ENCODE data around the gene LRP1.

The LRP1 gene

DNA sequence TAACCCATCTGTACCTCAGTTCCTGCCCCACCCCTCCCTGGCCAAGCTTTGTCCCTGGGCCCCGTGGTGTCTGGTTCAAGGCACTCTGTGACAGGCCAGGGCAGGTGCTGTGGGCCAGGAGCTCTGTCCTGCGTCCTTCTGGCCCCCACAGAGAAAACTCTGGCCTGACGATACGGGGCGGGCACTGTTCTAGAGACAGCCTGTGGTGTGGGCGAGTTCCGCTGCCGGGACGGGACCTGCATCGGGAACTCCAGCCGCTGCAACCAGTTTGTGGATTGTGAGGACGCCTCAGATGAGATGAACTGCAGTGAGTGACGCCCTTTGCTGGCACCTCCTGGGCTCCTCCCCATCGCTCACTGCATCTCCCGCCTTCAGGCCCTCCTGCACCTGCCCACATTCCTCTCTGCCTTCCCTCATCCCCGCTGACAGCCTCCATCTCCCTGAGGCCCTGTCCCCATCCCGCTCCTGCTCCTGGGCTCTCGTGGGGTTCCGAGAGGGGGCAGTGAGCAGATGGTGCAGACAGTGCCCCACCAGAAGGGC, 65.5 kb downstream of the LRP1 start:
- Histone ChIP-seq H2AFZ (ENCODE audit: low read length) (no peak overlapping the region), H3K27me3 (replicated peaks; ENCODE audit: insufficient read depth, low read length) (peaks cover 73% of the 10 kb centered on the region), H3K79me2 (ENCODE audit: low read length) (no peaks in the 10 kb centered on the region), H3F3A (ENCODE audit: insufficient read depth, low read length) (no peaks in the 10 kb centered on the region), H3K9me2 (replicated peaks; ENCODE audit: insufficient read depth, low read length) (no peaks in the 10 kb centered on the region), H3K9ac (ENCODE audit: low read length) (no peak overlapping the region), H3K4me3 (ENCODE audit: low read length) (no peak overlapping the region), H3K9me3 (replicated peaks; ENCODE audit: insufficient read depth, low read length) (no peaks in the 10 kb centered on the region), H3K4me1 (ENCODE audit: low read length) (no peaks in the 10 kb centered on the region), H3K36me3 (replicated peaks; ENCODE audit: insufficient read depth, low read length) (no peaks in the 10 kb centered on the region), H3K27ac (ENCODE audit: low read length) (no peak overlapping the region), H3K4me2 (ENCODE audit: low read depth, low read length) (no peak overlapping the region), H4K20me1 (ENCODE audit: insufficient read depth, low read length) (no peaks in the 10 kb centered on the region)
- DNase-seq: no peak
- TF ChIP-seq, protein P1, sequence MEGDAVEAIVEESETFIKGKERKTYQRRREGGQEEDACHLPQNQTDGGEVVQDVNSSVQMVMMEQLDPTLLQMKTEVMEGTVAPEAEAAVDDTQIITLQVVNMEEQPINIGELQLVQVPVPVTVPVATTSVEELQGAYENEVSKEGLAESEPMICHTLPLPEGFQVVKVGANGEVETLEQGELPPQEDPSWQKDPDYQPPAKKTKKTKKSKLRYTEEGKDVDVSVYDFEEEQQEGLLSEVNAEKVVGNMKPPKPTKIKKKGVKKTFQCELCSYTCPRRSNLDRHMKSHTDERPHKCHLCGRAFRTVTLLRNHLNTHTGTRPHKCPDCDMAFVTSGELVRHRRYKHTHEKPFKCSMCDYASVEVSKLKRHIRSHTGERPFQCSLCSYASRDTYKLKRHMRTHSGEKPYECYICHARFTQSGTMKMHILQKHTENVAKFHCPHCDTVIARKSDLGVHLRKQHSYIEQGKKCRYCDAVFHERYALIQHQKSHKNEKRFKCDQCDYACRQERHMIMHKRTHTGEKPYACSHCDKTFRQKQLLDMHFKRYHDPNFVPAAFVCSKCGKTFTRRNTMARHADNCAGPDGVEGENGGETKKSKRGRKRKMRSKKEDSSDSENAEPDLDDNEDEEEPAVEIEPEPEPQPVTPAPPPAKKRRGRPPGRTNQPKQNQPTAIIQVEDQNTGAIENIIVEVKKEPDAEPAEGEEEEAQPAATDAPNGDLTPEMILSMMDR (IDR thresholded peaks at IDR 0.05; ENCODE audit: low read length): no peak
- TF ChIP-seq EZH2 (optimal IDR thresholded peaks at IDR 0.05; ENCODE audit: low read depth, low read length) (no peak), EZH2phosphoT487 (IDR thresholded peaks at IDR 0.05; ENCODE audit: low read length) (no peak)

DNA sequence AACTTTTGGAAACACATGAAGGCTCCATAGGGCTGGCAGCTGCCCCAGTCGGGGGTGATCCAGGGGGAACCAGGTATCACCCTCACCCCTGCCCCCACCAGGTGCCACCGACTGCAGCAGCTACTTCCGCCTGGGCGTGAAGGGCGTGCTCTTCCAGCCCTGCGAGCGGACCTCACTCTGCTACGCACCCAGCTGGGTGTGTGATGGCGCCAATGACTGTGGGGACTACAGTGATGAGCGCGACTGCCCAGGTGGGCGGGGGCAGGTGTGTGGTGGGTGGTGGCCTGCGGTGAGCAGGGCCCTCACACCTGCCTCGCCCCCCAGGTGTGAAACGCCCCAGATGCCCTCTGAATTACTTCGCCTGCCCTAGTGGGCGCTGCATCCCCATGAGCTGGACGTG, 66.0 kb downstream of the LRP1 start:
- no peak for DNase-seq
- H2AFZ ChIP-seq (ENCODE audit: low read length): no peak overlapping the region

DNA sequence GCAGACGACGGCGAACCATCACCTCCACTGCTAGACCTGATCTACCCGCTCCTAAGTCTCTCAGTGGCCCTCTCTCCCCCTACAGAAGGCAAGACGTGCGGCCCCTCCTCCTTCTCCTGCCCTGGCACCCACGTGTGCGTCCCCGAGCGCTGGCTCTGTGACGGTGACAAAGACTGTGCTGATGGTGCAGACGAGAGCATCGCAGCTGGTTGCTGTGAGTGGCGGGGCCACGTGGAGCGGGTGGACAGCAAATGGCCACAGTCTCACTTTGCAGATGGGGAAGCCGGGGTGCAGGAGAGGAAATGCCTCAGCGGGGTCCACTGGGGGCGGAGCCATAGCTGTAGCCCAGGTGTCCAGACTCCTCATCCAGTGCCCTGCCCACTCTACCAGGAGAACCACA, 66.9 kb downstream of the LRP1 start:
- Histone ChIP-seq H3K4me2 (ENCODE audit: low read depth, low read length) (no peak overlapping the region), H3K27ac (ENCODE audit: low read length) (no peak overlapping the region), H3K9me2 (replicated peaks; ENCODE audit: insufficient read depth, low read length) (no peaks in the 10 kb centered on the region), H3K27me3 (replicated peaks; ENCODE audit: insufficient read depth, low read length) (peaks cover 81% of the 10 kb centered on the region), H3F3A (ENCODE audit: insufficient read depth, low read length) (no peaks in the 10 kb centered on the region), H3K4me3 (ENCODE audit: low read length) (no peak overlapping the region), H3K9ac (ENCODE audit: low read length) (no peak overlapping the region), H4K20me1 (ENCODE audit: insufficient read depth, low read length) (no peaks in the 10 kb centered on the region), H3K79me2 (ENCODE audit: low read length) (no peaks in the 10 kb centered on the region), H2AFZ (ENCODE audit: low read length) (no peak overlapping the region), H3K9me3 (replicated peaks; ENCODE audit: insufficient read depth, low read length) (no peaks in the 10 kb centered on the region), H3K4me1 (ENCODE audit: low read length) (no peaks in the 10 kb centered on the region), H3K36me3 (replicated peaks; ENCODE audit: insufficient read depth, low read length) (no peaks in the 10 kb centered on the region)
- TF ChIP-seq EZH2phosphoT487 (IDR thresholded peaks at IDR 0.05; ENCODE audit: low read length) (no peak), EZH2 (optimal IDR thresholded peaks at IDR 0.05; ENCODE audit: low read depth, low read length) (no peak)
- no peak for DNase-seq

More for the DNA sequence above, 66.0 kb downstream of the LRP1 start:
- no peak overlapping the region for H3K4me2 ChIP-seq (ENCODE audit: low read depth, low read length)
- TF ChIP-seq, protein P1 (IDR thresholded peaks at IDR 0.05; ENCODE audit: low read length): no peak
- TF ChIP-seq EZH2phosphoT487 (IDR thresholded peaks at IDR 0.05; ENCODE audit: low read length) (no peak), EZH2 (optimal IDR thresholded peaks at IDR 0.05; ENCODE audit: low read depth, low read length) (no peak)
- no peaks in the 10 kb centered on the region for H3F3A ChIP-seq (ENCODE audit: insufficient read depth, low read length)
- H3K27me3 ChIP-seq (replicated peaks; ENCODE audit: insufficient read depth, low read length): peaks cover 73% of the 10 kb centered on the region
- no peaks in the 10 kb centered on the region for H3K79me2 ChIP-seq (ENCODE audit: low read length)
- no peaks in the 10 kb centered on the region for H3K9me2 ChIP-seq (replicated peaks; ENCODE audit: insufficient read depth, low read length)
- H4K20me1 ChIP-seq (ENCODE audit: insufficient read depth, low read length): no peaks in the 10 kb centered on the region
- H3K9me3 ChIP-seq (replicated peaks; ENCODE audit: insufficient read depth, low read length): no peaks in the 10 kb centered on the region
- H3K9ac ChIP-seq (ENCODE audit: low read length): no peak overlapping the region
- H3K4me1 ChIP-seq (ENCODE audit: low read length): no peaks in the 10 kb centered on the region
- H3K4me3 ChIP-seq (ENCODE audit: low read length): no peak overlapping the region
- no peak overlapping the region for H3K27ac ChIP-seq (ENCODE audit: low read length)
- H3K36me3 ChIP-seq (replicated peaks; ENCODE audit: insufficient read depth, low read length): no peaks in the 10 kb centered on the region

DNA sequence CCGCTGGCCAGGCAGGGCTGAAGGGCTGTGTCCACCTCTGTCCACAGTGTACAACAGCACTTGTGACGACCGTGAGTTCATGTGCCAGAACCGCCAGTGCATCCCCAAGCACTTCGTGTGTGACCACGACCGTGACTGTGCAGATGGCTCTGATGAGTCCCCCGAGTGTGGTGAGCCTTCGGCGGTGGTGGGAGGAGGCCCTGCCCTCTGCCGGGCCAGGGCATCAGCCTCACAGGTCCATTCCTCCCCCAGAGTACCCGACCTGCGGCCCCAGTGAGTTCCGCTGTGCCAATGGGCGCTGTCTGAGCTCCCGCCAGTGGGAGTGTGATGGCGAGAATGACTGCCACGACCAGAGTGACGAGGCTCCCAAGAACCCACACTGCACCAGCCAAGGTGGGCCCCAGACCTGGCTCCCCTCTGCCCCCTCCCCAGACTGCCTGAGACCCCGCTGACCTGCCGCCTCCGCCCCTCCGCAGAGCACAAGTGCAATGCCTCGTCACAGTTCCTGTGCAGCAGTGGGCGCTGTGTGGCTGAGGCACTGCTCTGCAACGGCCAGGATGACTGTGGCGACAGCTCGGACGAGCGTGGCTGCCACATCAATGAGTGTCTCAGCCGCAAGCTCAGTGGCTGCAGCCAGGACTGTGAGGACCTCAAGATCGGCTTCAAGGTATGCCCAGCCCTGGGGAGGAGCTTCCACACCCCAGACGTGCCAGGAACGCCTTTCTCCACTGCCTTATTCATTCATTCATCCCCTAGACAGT, 67.5 kb downstream of the LRP1 start:
- no peak overlapping the region for H3K27ac ChIP-seq (ENCODE audit: low read length)
- no peaks in the 10 kb centered on the region for H3K79me2 ChIP-seq (ENCODE audit: low read length)
- DNase-seq: peak; percentile 55
- no peaks in the 10 kb centered on the region for H3K36me3 ChIP-seq (replicated peaks; ENCODE audit: insufficient read depth, low read length)
- peaks cover 85% of the 10 kb centered on the region for H3K27me3 ChIP-seq (replicated peaks; ENCODE audit: insufficient read depth, low read length)
- no peaks in the 10 kb centered on the region for H3F3A ChIP-seq (ENCODE audit: insufficient read depth, low read length)
- no peak overlapping the region for H3K4me2 ChIP-seq (ENCODE audit: low read depth, low read length)
- H3K9me3 ChIP-seq (replicated peaks; ENCODE audit: insufficient read depth, low read length): no peaks in the 10 kb centered on the region
- no peak overlapping the region for H2AFZ ChIP-seq (ENCODE audit: low read length)
- H3K9ac ChIP-seq (ENCODE audit: low read length): no peak overlapping the region
- TF ChIP-seq EZH2phosphoT487 (IDR thresholded peaks at IDR 0.05; ENCODE audit: low read length) (no peak), EZH2 (optimal IDR thresholded peaks at IDR 0.05; ENCODE audit: low read depth, low read length) (no peak)
- TF ChIP-seq, protein P1 (IDR thresholded peaks at IDR 0.05; ENCODE audit: low read length): peak; percentile 26
- no peaks in the 10 kb centered on the region for H3K4me1 ChIP-seq (ENCODE audit: low read length)
- H3K4me3 ChIP-seq (ENCODE audit: low read length): no peak overlapping the region
- no peaks in the 10 kb centered on the region for H4K20me1 ChIP-seq (ENCODE audit: insufficient read depth, low read length)
- no peaks in the 10 kb centered on the region for H3K9me2 ChIP-seq (replicated peaks; ENCODE audit: insufficient read depth, low read length)

Data from MM.1S (cell line).